HCT116 (cell line): Measurements from ENCODE around the gene ZDHHC3. TPM values are rescaled to one million over a fixed set of nuclear protein-coding genes. Genes with fewer than 3 reads are reported as not detected.

Experiments used
- ATAC-seq: fragments of 200-7000 bp; cut with Tn5 transposase; 2 replicates; pipeline ENCODE4 v1.9.1; 2020; ENCODE audit warnings: mild to moderate bottlenecking, moderate library complexity
- BruUV-seq: library from RNA; stranded (reverse); fragments of 400-500 nt; replicated peaks from 2 replicates; lab custom pipeline; 2021; lab: Mats Ljungman, UMichigan
- CTCF ChIA-PET: fragments of 300-600 bp; sonication (Branson Sonifier 250); formaldehyde crosslinking; loops from one replicate; lab custom pipeline; 2021; ENCODE audit warnings: antibody characterized with exemption; lab: Charles Lee
- POLR2A ChIA-PET: fragments of 300-600, 350-600 bp; sonication (Branson Sonifier 250); formaldehyde crosslinking; loops from one replicate; lab custom pipeline; 2021; ENCODE audit warnings: antibody characterized with exemption; lab: Charles Lee
- RAD21 ChIA-PET, 2 experiments: fragments of 300-600 bp; sonication (Branson Sonifier 250); formaldehyde crosslinking; loops; one replicate each; lab custom pipeline; 2023; ENCODE audit warnings: low total read pairs in 2 of 2; ENCODE audit not compliant: uncharacterized antibody in 2 of 2, unreplicated experiment in 2 of 2, low non-redundant PET in 1 of 2; lab: Charles Lee
- DNase-seq: peaks from one replicate; pipeline ENCODE4 v3.0.0-alpha.2; 2010; ENCODE audit warnings: low read depth, low spot score
- H2AFZ ChIP-seq: fragments of 200-600 bp; shearing (Covaris generic), sonication (generic); 2 replicates; pipeline ENCODE4 v1.6.1; 2017; ENCODE audit warnings: low read depth, mixed run types, mixed read lengths, antibody characterized with exemption, low read length; ENCODE audit not compliant: poor library complexity, severe bottlenecking
- H3K27ac ChIP-seq: 2 replicates; pipeline ENCODE4 v1.5.1; 2012; ENCODE audit warnings: low read depth, low read length
- H3K27me3 ChIP-seq: fragments of 200-600 bp; sonication (generic); 2 replicates; pipeline ENCODE4 v1.6.1; 2016; ENCODE audit warnings: mixed run types, low read length, mixed read lengths; ENCODE audit not compliant: insufficient read depth
- H3K36me3 ChIP-seq, 2 experiments: fragments of 200-500 bp in 1 of 2; fragments of 200-600 bp in 1 of 2; sonication (Bioruptor generic) in 1 of 2; sonication (generic) in 1 of 2; 2 replicates each; pipeline versions ENCODE4 v1.5.1 to v1.6.1; 2014 to 2016; ENCODE audit warnings: low read length in 2 of 2, inconsistent platforms in 1 of 2, mixed read lengths in 1 of 2, mixed run types in 1 of 2; ENCODE audit not compliant: insufficient read depth in 2 of 2, control insufficient read depth in 1 of 2
- H3K4me1 ChIP-seq, 2 experiments: fragments of 200-600 bp in 1 of 2; sonication (generic) in 1 of 2; 2 replicates each; pipeline versions ENCODE4 v1.5.1 to v1.6.1; 2012 to 2017; ENCODE audit warnings: low read length in 2 of 2, inconsistent platforms in 1 of 2, mild to moderate bottlenecking in 1 of 2, mixed read lengths in 1 of 2, mixed run types in 1 of 2, moderate library complexity in 1 of 2; ENCODE audit not compliant: insufficient read depth in 2 of 2, control insufficient read depth in 1 of 2
- H3K4me2 ChIP-seq: fragments of 200-600 bp; sonication (generic); 2 replicates; pipeline ENCODE4 v1.6.1; 2017; ENCODE audit warnings: mixed run types, low read length, mixed read lengths
- H3K4me3 ChIP-seq, 2 experiments: fragments of 200-600 bp in 1 of 2; sonication (generic) in 1 of 2; replicated peaks in 1 of 2; 2 replicates each; pipeline ENCODE4 v1.5.1; 2011 to 2016; ENCODE audit warnings: low read length in 2 of 2, control low read depth in 1 of 2, low read depth in 1 of 2, mild to moderate bottlenecking in 1 of 2, mixed read lengths in 1 of 2, mixed run types in 1 of 2
- H3K79me2 ChIP-seq: fragments of 200-600 bp; sonication (generic); 2 replicates; pipeline ENCODE4 v1.6.1; 2017; ENCODE audit warnings: mild to moderate bottlenecking, mixed run types, low read length, moderate library complexity, mixed read lengths; ENCODE audit not compliant: insufficient read depth
- H3K9ac ChIP-seq: fragments of 200-600 bp; sonication (generic); 2 replicates; pipeline ENCODE4 v1.6.1; 2016; ENCODE audit warnings: low read length, mixed read lengths
- H3K9me2 ChIP-seq: fragments of 200-600 bp; sonication (generic), shearing (Covaris generic); 2 replicates; pipeline ENCODE4 v1.6.1; 2017; ENCODE audit warnings: mixed run types, mild to moderate bottlenecking, moderate library complexity; ENCODE audit not compliant: insufficient read depth
- H3K9me3 ChIP-seq, 2 experiments: fragments of 200-500 bp in 1 of 2; fragments of 200-600 bp in 1 of 2; sonication (Bioruptor generic) in 1 of 2; sonication (generic) in 1 of 2; 2 replicates each; pipeline ENCODE4 v1.6.1; 2014 to 2017; ENCODE audit warnings: low read length in 2 of 2, mixed read lengths in 2 of 2, inconsistent platforms in 1 of 2, low read depth in 1 of 2, mild to moderate bottlenecking in 1 of 2, mixed run types in 1 of 2, moderate library complexity in 1 of 2; ENCODE audit not compliant: control insufficient read depth in 1 of 2, insufficient read depth in 1 of 2
- H4K20me1 ChIP-seq: fragments of 200-600 bp; sonication (generic), shearing (Covaris generic); 2 replicates; pipeline ENCODE4 v1.6.1; 2017; ENCODE audit warnings: mixed run types, mild to moderate bottlenecking, moderate library complexity; ENCODE audit not compliant: insufficient read depth
- ATF3 ChIP-seq: IDR thresholded peaks from 2 replicates; pipeline ENCODE4 v1.6.1; 2012
- CEBPB ChIP-seq: IDR thresholded peaks from 2 replicates; pipeline ENCODE4 v1.6.1; 2012; ENCODE audit warnings: low read depth
- CTCF ChIP-seq, 3 experiments: fragments of 200-600 bp in 1 of 3; sonication (generic) in 1 of 3; IDR thresholded peaks in 2 of 3; conservative IDR thresholded peaks in 1 of 3; 2 replicates each; pipeline ENCODE4 v1.5.1; 2012 to 2017; ENCODE audit warnings: low read depth in 2 of 3, low read length in 2 of 3, antibody characterized with exemption in 1 of 3, borderline replicate concordance in 1 of 3, control low read depth in 1 of 3, mild to moderate bottlenecking in 1 of 3, mixed read lengths in 1 of 3, mixed run types in 1 of 3, moderate library complexity in 1 of 3; ENCODE audit not compliant: insufficient read depth in 1 of 3
- EGR1 ChIP-seq: IDR thresholded peaks from 2 replicates; pipeline ENCODE4 v1.6.1; 2012; ENCODE audit warnings: low read depth
- REST ChIP-seq: IDR thresholded peaks from 2 replicates; pipeline ENCODE4 v1.6.1; 2012; ENCODE audit warnings: low read depth
- SIN3A ChIP-seq: IDR thresholded peaks from 2 replicates; pipeline ENCODE4 v1.6.1; 2012; ENCODE audit warnings: low read depth
- SP1 ChIP-seq: IDR thresholded peaks from 2 replicates; pipeline ENCODE4 v1.6.1; 2012; ENCODE audit warnings: low read depth
- SRF ChIP-seq: IDR thresholded peaks from 2 replicates; pipeline ENCODE4 v1.6.1; 2012; ENCODE audit warnings: low read depth
- TCF7L2 ChIP-seq: IDR thresholded peaks from 2 replicates; pipeline ENCODE4 v1.7.0; 2011; ENCODE audit warnings: borderline replicate concordance, inconsistent platforms; ENCODE audit not compliant: insufficient read depth, insufficient read length; ENCODE audit errors: extremely low read depth
- YY1 ChIP-seq: IDR thresholded peaks from 2 replicates; pipeline ENCODE4 v1.6.1; 2011; ENCODE audit warnings: low read length, low read depth, moderate library complexity, mild to moderate bottlenecking; ENCODE audit not compliant: insufficient replicate concordance; ENCODE audit errors: extremely low read depth
- ZBTB33 ChIP-seq: IDR thresholded peaks from 2 replicates; pipeline ENCODE4 v1.6.1; 2011; ENCODE audit warnings: mild to moderate bottlenecking, low read length, moderate library complexity; ENCODE audit not compliant: insufficient replicate concordance; ENCODE audit errors: extremely low read depth
- ZNF274 ChIP-seq: fragments of 200-500 bp; sonication (Bioruptor generic); IDR thresholded peaks from 2 replicates; pipeline ENCODE4 v1.6.1; 2014; ENCODE audit warnings: mild to moderate bottlenecking, low read depth, low read length, inconsistent platforms
- intact Hi-C: fragments of 100-400 bp; cut with micrococcal nuclease; formaldehyde crosslinking; loops from 2 replicates; pipeline ENCODE4 v1.10.0; 2022
- total RNA-seq: library from RNA; stranded (reverse); gene quantifications from one replicate; pipeline ENCODE4 v1.2.1, GENCODE V29; 2021; ENCODE audit not compliant: unreplicated experiment

ZDHHC3 gene
- total RNA-seq, 1 experiment from 2014 or later = 61.1 TPM

- no peaks in the 10 kb centered on the region for H3K9me2 ChIP-seq
- H3K79me2 ChIP-seq = peaks cover 95% of the 10 kb centered on the region
- H3K27me3 ChIP-seq = no peaks in the 10 kb centered on the region
Observed at GRCh38 chr3:44974416-44974815, 1.6 kb downstream of the ZDHHC3 start.

GRCh38 chr3:44970926-44971490 lies 5.0 kb downstream of the ZDHHC3 start:
- Histone ChIP-seq H3K79me2 (peaks cover 90% of the 10 kb centered on the region), H3K4me1 (peaks cover 38 to 50% of the 10 kb centered on the region in 2 experiments), H3K9me3 (no peaks in the 10 kb centered on the region), H3K27me3 (no peaks in the 10 kb centered on the region), H2AFZ (no peak overlapping the region), H3K4me3 (no peak overlapping the region), H3K27ac (no peak overlapping the region), H3K36me3 (no peaks in the 10 kb centered on the region), H3K4me2 (no peak overlapping the region), H3K9me2 (no peaks in the 10 kb centered on the region), H3K9ac (no peak overlapping the region), H4K20me1 (no peaks in the 10 kb centered on the region)
- no TSS peak for BruUV-seq
- no peak for ATAC-seq
- no peak for DNase-seq
- ChIA-PET POLR2A (no interaction called here), CTCF (no interaction called here), RAD21 (no interaction called here)
- intact Hi-C loops = no loop called here
- no peak for TF ChIP-seq CEBPB
- TF ChIP-seq SIN3A = no peak
- TF ChIP-seq SRF = no peak
- TF ChIP-seq ATF3 = no peak
- TF ChIP-seq ZBTB33 = no peak
- TF ChIP-seq CTCF (IDR thresholded peaks at IDR 0.05 in 2 of 3, conservative IDR thresholded peaks at IDR 0.05 in 1 of 3; ENCODE audit: borderline replicate concordance in 1 of 3, insufficient read depth in 1 of 3, low read depth in 2 of 3, low read length in 2 of 3) = no peak
- no peak for TF ChIP-seq EGR1
- no peak for TF ChIP-seq REST
- no peak for TF ChIP-seq ZNF274

More at GRCh38 chr3:44974416-44974815, 1.6 kb downstream of the ZDHHC3 start:
- Histone ChIP-seq H3K4me1 (peaks cover 12 to 29% of the 10 kb centered on the region in 2 experiments; a peak in 3 of 4 replicates), H2AFZ (no peak overlapping the region), H3K36me3 (0 out of 4 replicates have a peak, but pooled peaks cover 0 to 2% of the 10 kb centered on the region in 2 experiments), H3K9ac (peak overlapping the region; percentile 97), H3K4me2 (peak overlapping the region; percentile 81), H3K27ac (no peak overlapping the region), H3K4me3 (peak overlapping the region; percentile 90 to 94), H4K20me1 (no peaks in the 10 kb centered on the region), H3K9me3 (no peaks in the 10 kb centered on the region)
- POLR2A ChIA-PET = no interaction called here
- CTCF ChIA-PET = no interaction called here
- DNase-seq (no peak), ATAC-seq (no peak)
- RAD21 ChIA-PET = no interaction called here
- intact Hi-C loops = no loop called here
- TF ChIP-seq SP1 (no peak), TCF7L2 (no peak), SIN3A (no peak), YY1 (no peak)
- BruUV-seq = no TSS peak
